SK-N-SH (cell line): Measurements from ENCODE around the gene AZU1. TPM values are rescaled to one million over a fixed set of nuclear protein-coding genes. Genes with fewer than 3 reads are reported as not detected.

ENCODE experiments used
- CTCF ChIA-PET: fragments of 300-600, 350-600 bp; formaldehyde crosslinking; extraction: SDS; loops from one replicate; lab custom pipeline; 2021; lab: Yijun Ruan, JAX
- POLR2A ChIA-PET: fragments of 350-600 bp; sonication (Branson Sonifier 250); formaldehyde crosslinking; extraction: SDS; loops from one replicate; lab custom pipeline; 2020; ENCODE audit warnings: antibody characterized with exemption, inconsistent platforms; lab: Yijun Ruan, JAX
- DNase-seq: peaks from one replicate; pipeline ENCODE4 v3.0.0; 2012
- H2AFZ ChIP-seq: fragments of 200-600 bp; sonication (generic); 2 replicates; pipeline ENCODE4 v1.8.1; 2016; ENCODE audit warnings: antibody characterized with exemption, mild to moderate bottlenecking, low read depth
- H3F3A ChIP-seq: fragments of 200-600 bp; sonication (generic); replicated peaks from 2 replicates; pipeline ENCODE3; 2016; ENCODE audit warnings: antibody characterized with exemption, mild to moderate bottlenecking; ENCODE audit not compliant: insufficient read depth
- H3K27ac ChIP-seq, 2 experiments: fragments of 200-500 bp in 1 of 2; fragments of 200-600 bp in 1 of 2; sonication (Bioruptor generic) in 1 of 2; sonication (generic), shearing (Covaris generic) in 1 of 2; 2 replicates each; pipeline versions ENCODE4 v1.5.1 to v1.6.1; 2014 to 2016; ENCODE audit warnings: low read depth in 2 of 2, inconsistent platforms in 1 of 2, low read length in 1 of 2, mild to moderate bottlenecking in 1 of 2, mixed read lengths in 1 of 2
- H3K27me3 ChIP-seq: fragments of 200-600 bp; sonication (generic), shearing (Covaris generic); 2 replicates; pipeline ENCODE4 v1.6.1; 2016; ENCODE audit warnings: mixed run types; ENCODE audit not compliant: insufficient read depth
- H3K36me3 ChIP-seq, 2 experiments: fragments of 200-500 bp in 1 of 2; fragments of 200-600 bp in 1 of 2; sonication (Bioruptor generic) in 1 of 2; sonication (generic) in 1 of 2; replicated peaks in 1 of 2; 2 replicates each; pipeline versions ENCODE3 to v1.5.1; 2014 to 2016; ENCODE audit warnings: low read length in 1 of 2, mild to moderate bottlenecking in 1 of 2; ENCODE audit not compliant: insufficient read depth in 2 of 2, control insufficient read depth in 1 of 2
- H3K4me1 ChIP-seq, 2 experiments: fragments of 200-500 bp in 1 of 2; fragments of 200-600 bp in 1 of 2; sonication (Bioruptor generic) in 1 of 2; sonication (generic), shearing (Covaris generic) in 1 of 2; 2 replicates each; pipeline versions ENCODE4 v1.5.1 to v1.6.1; 2014 to 2016; ENCODE audit warnings: low read depth in 1 of 2, low read length in 1 of 2, mixed run types in 1 of 2; ENCODE audit not compliant: insufficient read depth in 2 of 2, control insufficient read depth in 1 of 2
- H3K4me2 ChIP-seq: fragments of 200-600 bp; sonication (generic), shearing (Covaris generic); 2 replicates; pipeline ENCODE4 v1.6.1; 2017; ENCODE audit warnings: mixed run types
- H3K4me3 ChIP-seq, 2 experiments: fragments of 200-500 bp in 1 of 2; fragments of 200-600 bp in 1 of 2; sonication (Bioruptor generic) in 1 of 2; sonication (generic), shearing (Covaris generic) in 1 of 2; 2 replicates each; pipeline versions ENCODE4 v1.5.1 to v1.8.1; 2014 to 2016; ENCODE audit warnings: low read depth in 2 of 2, inconsistent platforms in 1 of 2, low read length in 1 of 2, mild to moderate bottlenecking in 1 of 2, mixed read lengths in 1 of 2, moderate library complexity in 1 of 2
- H3K79me2 ChIP-seq: fragments of 200-600 bp; sonication (generic); 2 replicates; pipeline ENCODE4 v1.8.1; 2017; ENCODE audit warnings: mild to moderate bottlenecking; ENCODE audit not compliant: insufficient read depth
- H3K9ac ChIP-seq: fragments of 200-600 bp; sonication (generic); 2 replicates; pipeline ENCODE4 v1.6.1; 2017; ENCODE audit warnings: mixed run types
- H3K9me2 ChIP-seq: fragments of 200-600 bp; sonication (generic); 2 replicates; pipeline ENCODE4 v1.6.1; 2017; ENCODE audit warnings: mixed run types
- H3K9me3 ChIP-seq: fragments of 200-600 bp; sonication (generic); 2 replicates; pipeline ENCODE4 v1.6.1; 2017; ENCODE audit warnings: mixed run types, mild to moderate bottlenecking, moderate library complexity
- H4K20me1 ChIP-seq: fragments of 200-600 bp; sonication (generic); 2 replicates; pipeline ENCODE4 v1.6.1; 2017; ENCODE audit warnings: mild to moderate bottlenecking, mixed run types; ENCODE audit not compliant: insufficient read depth
- CTCF ChIP-seq: fragments of 200-600 bp; sonication (generic); IDR thresholded peaks from 2 replicates; pipeline ENCODE4 v1.6.1; 2017; ENCODE audit warnings: antibody characterized with exemption, mild to moderate bottlenecking, moderate library complexity
- FOSL2 ChIP-seq: IDR thresholded peaks from 2 replicates; pipeline ENCODE4 v1.4.0; 2012; ENCODE audit warnings: low read depth, mild to moderate bottlenecking, moderate library complexity, borderline replicate concordance
- FOXM1 ChIP-seq: IDR thresholded peaks from 2 replicates; pipeline ENCODE4 v1.4.0; 2012; ENCODE audit warnings: low read depth, mild to moderate bottlenecking
- MXI1 ChIP-seq: IDR thresholded peaks from 2 replicates; pipeline ENCODE4 v1.6.1; 2012; ENCODE audit warnings: mild to moderate bottlenecking, low read depth, low read length, improper control_type of control experiment
- NRF1 ChIP-seq: IDR thresholded peaks from 2 replicates; pipeline ENCODE4 v1.6.1; 2012; ENCODE audit warnings: low read depth, mild to moderate bottlenecking, low read length
- RAD21 ChIP-seq: IDR thresholded peaks from 2 replicates; pipeline ENCODE4 v1.6.1; 2012; ENCODE audit warnings: mild to moderate bottlenecking, low read length
- RCOR1 ChIP-seq: fragments of 150-350 bp; IDR thresholded peaks from 2 replicates; pipeline ENCODE4 v1.6.1; 2017; ENCODE audit warnings: antibody characterized with exemption, low read length
- TCF12 ChIP-seq: IDR thresholded peaks from 2 replicates; pipeline ENCODE4 v1.4.0; 2012
- USF1 ChIP-seq: IDR thresholded peaks from 2 replicates; pipeline ENCODE4 v1.4.0; 2012; ENCODE audit warnings: low read depth, borderline replicate concordance
- USF2 ChIP-seq: fragments of 150-350 bp; IDR thresholded peaks from 2 replicates; pipeline ENCODE4 v1.6.1; 2017; ENCODE audit warnings: antibody characterized with exemption, low read length, low read depth, borderline replicate concordance
- ZBTB33 ChIP-seq: IDR thresholded peaks from 2 replicates; pipeline ENCODE4 v1.4.0; 2012; ENCODE audit warnings: low read depth, borderline replicate concordance
- WGBS: methylation state at CpG from one replicate; pipeline ENCODE4 v1.1.6; 2017; ENCODE audit warnings: low lambda C conversion rate; 5-methylcytosine and 5-hydroxymethylcytosine counted together
- polyA plus RNA-seq, 3 experiments: library from polyadenylated mRNA; depleted of rRNA; stranded (reverse); fragments of >200 nt; gene quantifications; 2 replicates each; pipeline ENCODE4 v1.2.3, GENCODE V29; 2012
- TF ChIP-seq, protein P1 (sequence below): IDR thresholded peaks from 2 replicates; pipeline ENCODE4 v1.4.0; 2012; ENCODE audit warnings: low read depth
- TF ChIP-seq, protein P2 (sequence below): IDR thresholded peaks from 2 replicates; pipeline ENCODE4; 2012
- TF ChIP-seq, protein P3 (sequence below): fragments of 150-350 bp; IDR thresholded peaks from 2 replicates; pipeline ENCODE4 v1.6.1; 2016; ENCODE audit warnings: mild to moderate bottlenecking, low read depth, low read length

Gene AZU1
- polyA plus RNA-seq, 1 of the 3 experiments (the other 2 are of a cell fraction), result 0.15 TPM

GRCh38 chr19:793806-794205, 33.8 kb upstream of the AZU1 start:
- POLR2A ChIA-PET, result interaction anchor here (0.5 kb wide), 1 partner anchor 9 kb away, joined by 5 read pairs; no protein-coding TSS in a partner anchor
- DNase-seq, result no peak
- peaks cover 0 to 22% of the 10 kb centered on the region in 2 experiments; a peak in 1 of 4 replicates for H3K4me1 ChIP-seq
- H3K27me3 ChIP-seq, result no peaks in the 10 kb centered on the region
- CTCF ChIA-PET, result interaction anchor here (0.8 kb wide), 1 partner anchor 15 kb away, joined by 3 read pairs; no protein-coding TSS in a partner anchor
- no peaks in the 10 kb centered on the region for H3K9me2 ChIP-seq
- no peaks in the 10 kb centered on the region for H3K36me3 ChIP-seq
- no peak overlapping the region for H3K4me2 ChIP-seq
- H3K27ac ChIP-seq, result no peak overlapping the region
- H3K79me2 ChIP-seq, result peaks cover 10% of the 10 kb centered on the region
- H3K9me3 ChIP-seq, result no peaks in the 10 kb centered on the region
- TF ChIP-seq TCF12 (no peak), ZBTB33 (no peak), USF1 (no peak), FOXM1 (no peak), CTCF (no peak), FOSL2 (no peak), RCOR1 (no peak), USF2 (no peak), NRF1 (no peak), RAD21 (no peak), MXI1 (no peak)
- TF ChIP-seq, protein P1, sequence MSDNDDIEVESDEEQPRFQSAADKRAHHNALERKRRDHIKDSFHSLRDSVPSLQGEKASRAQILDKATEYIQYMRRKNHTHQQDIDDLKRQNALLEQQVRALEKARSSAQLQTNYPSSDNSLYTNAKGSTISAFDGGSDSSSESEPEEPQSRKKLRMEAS, result no peak
- TF ChIP-seq, protein P2, sequence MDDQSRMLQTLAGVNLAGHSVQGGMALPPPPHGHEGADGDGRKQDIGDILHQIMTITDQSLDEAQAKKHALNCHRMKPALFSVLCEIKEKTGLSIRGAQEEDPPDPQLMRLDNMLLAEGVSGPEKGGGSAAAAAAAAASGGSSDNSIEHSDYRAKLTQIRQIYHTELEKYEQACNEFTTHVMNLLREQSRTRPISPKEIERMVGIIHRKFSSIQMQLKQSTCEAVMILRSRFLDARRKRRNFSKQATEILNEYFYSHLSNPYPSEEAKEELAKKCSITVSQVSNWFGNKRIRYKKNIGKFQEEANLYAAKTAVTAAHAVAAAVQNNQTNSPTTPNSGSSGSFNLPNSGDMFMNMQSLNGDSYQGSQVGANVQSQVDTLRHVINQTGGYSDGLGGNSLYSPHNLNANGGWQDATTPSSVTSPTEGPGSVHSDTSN, result no peak
- TF ChIP-seq, protein P3, sequence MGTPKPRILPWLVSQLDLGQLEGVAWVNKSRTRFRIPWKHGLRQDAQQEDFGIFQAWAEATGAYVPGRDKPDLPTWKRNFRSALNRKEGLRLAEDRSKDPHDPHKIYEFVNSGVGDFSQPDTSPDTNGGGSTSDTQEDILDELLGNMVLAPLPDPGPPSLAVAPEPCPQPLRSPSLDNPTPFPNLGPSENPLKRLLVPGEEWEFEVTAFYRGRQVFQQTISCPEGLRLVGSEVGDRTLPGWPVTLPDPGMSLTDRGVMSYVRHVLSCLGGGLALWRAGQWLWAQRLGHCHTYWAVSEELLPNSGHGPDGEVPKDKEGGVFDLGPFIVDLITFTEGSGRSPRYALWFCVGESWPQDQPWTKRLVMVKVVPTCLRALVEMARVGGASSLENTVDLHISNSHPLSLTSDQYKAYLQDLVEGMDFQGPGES, result no peak
- no peak overlapping the region for H3K4me3 ChIP-seq
- H4K20me1 ChIP-seq, result peaks cover 9% of the 10 kb centered on the region
- peaks cover 4% of the 10 kb centered on the region for H3F3A ChIP-seq
- H2AFZ ChIP-seq, result no peak overlapping the region
- H3K9ac ChIP-seq, result no peak overlapping the region
- 100% methylated on average over 5 of the region's 12 CpGs for WGBS
